Endothelial cell of umbilical vein (primary cell): ENCODE data around the gene RNASEH2C. TPM values are rescaled to one million over a fixed set of nuclear protein-coding genes. Genes with fewer than 3 reads are reported as not detected.

ENCODE experiments used
- BruUV-seq: library from RNA; stranded (reverse); fragments of 400-500 nt; replicated peaks from 2 replicates; lab custom pipeline; 2021; lab: Mats Ljungman, UMichigan
- CTCF ChIA-PET: fragments of 300-600, 350-600 bp; sonication (Branson Sonifier 250); formaldehyde crosslinking; loops from one replicate; lab custom pipeline; 2021; ENCODE audit warnings: antibody characterized with exemption, inconsistent platforms; lab: Charles Lee
- POLR2A ChIA-PET: fragments of 300-600, 350-600 bp; sonication (Branson Sonifier 250); formaldehyde crosslinking; loops from one replicate; lab custom pipeline; 2021; ENCODE audit warnings: antibody characterized with exemption, inconsistent platforms; lab: Charles Lee
- DNase-seq: peaks from one replicate; pipeline ENCODE4 v3.0.0-alpha.2; 2011; ENCODE audit warnings: low read depth, low spot score
- FAIRE-seq: peaks from 2 replicates; lab custom pipeline; 2011; peaks lifted over from hg19 to GRCh38; lab: Jason Lieb, UNC
- H2AFZ ChIP-seq: 2 replicates; pipeline ENCODE4 v1.6.0; 2012; ENCODE audit warnings: low read depth, low read length, control low read depth, inconsistent platforms
- H3K27ac ChIP-seq: 2 replicates; pipeline ENCODE4 v1.5.1; 2011; ENCODE audit warnings: low read depth, mild to moderate bottlenecking, control low read depth, low read length, moderate library complexity; ENCODE audit not compliant: insufficient read depth
- H3K27me3 ChIP-seq, 2 experiments: 2 replicates each; pipeline versions ENCODE4 v1.6.0 to v1.6.1; 2011; ENCODE audit warnings: low read length in 2 of 2, mixed read lengths in 1 of 2; ENCODE audit not compliant: control insufficient read depth in 2 of 2, insufficient read depth in 2 of 2
- H3K36me3 ChIP-seq, 2 experiments: 2 replicates in 1 of 2; 3 replicates in 1 of 2; pipeline ENCODE4 v1.5.1; 2011; ENCODE audit warnings: low read length in 2 of 2, mild to moderate bottlenecking in 1 of 2, moderate library complexity in 1 of 2; ENCODE audit not compliant: control insufficient read depth in 2 of 2, insufficient read depth in 2 of 2; ENCODE audit errors: extremely low read depth in 1 of 2
- H3K4me1 ChIP-seq: 3 replicates; pipeline ENCODE4 v1.5.1; 2011; ENCODE audit warnings: mild to moderate bottlenecking, low read length; ENCODE audit not compliant: control insufficient read depth, insufficient read depth; ENCODE audit errors: extremely low read depth
- H3K4me2 ChIP-seq: 2 replicates; pipeline ENCODE4 v1.6.1; 2011; ENCODE audit warnings: low read length, control low read depth, mixed read lengths; ENCODE audit not compliant: insufficient read depth
- H3K4me3 ChIP-seq, 3 experiments: fragments of 200-600 bp in 1 of 3; sonication (generic), shearing (Covaris generic) in 1 of 3; replicated peaks in 1 of 3; 2 replicates each; pipeline ENCODE4 v1.5.1; 2011 to 2016; ENCODE audit warnings: control low read depth in 3 of 3, low read length in 3 of 3, mild to moderate bottlenecking in 2 of 3, inconsistent platforms in 1 of 3, low read depth in 1 of 3, moderate library complexity in 1 of 3; ENCODE audit not compliant: insufficient read depth in 1 of 3
- H3K79me2 ChIP-seq: 2 replicates; pipeline ENCODE4 v1.6.0; 2012; ENCODE audit warnings: low read length, inconsistent platforms; ENCODE audit not compliant: control insufficient read depth, insufficient read depth
- H3K9ac ChIP-seq: replicated peaks from 2 replicates; pipeline ENCODE3; 2011; ENCODE audit warnings: low read length, control low read depth; ENCODE audit not compliant: insufficient read depth; ENCODE audit errors: extremely low read depth
- H3K9me1 ChIP-seq: replicated peaks from 3 replicates; pipeline ENCODE4 v1.6.0; 2011; ENCODE audit warnings: mild to moderate bottlenecking, low read length; ENCODE audit not compliant: control insufficient read depth, insufficient read depth; ENCODE audit errors: extremely low read depth
- H3K9me3 ChIP-seq: replicated peaks from 2 replicates; pipeline ENCODE4 v1.5.1; 2012; ENCODE audit warnings: low read length, inconsistent platforms; ENCODE audit not compliant: control insufficient read depth, insufficient read depth
- H4K20me1 ChIP-seq: replicated peaks from 2 replicates; pipeline ENCODE3; 2011; ENCODE audit warnings: mild to moderate bottlenecking, low read length; ENCODE audit not compliant: control insufficient read depth, insufficient read depth; ENCODE audit errors: extremely low read depth
- EZH2 ChIP-seq: IDR thresholded peaks from 2 replicates; pipeline ENCODE4 v1.6.1; 2012; ENCODE audit warnings: borderline replicate concordance, low read depth, mild to moderate bottlenecking, moderate library complexity, low read length, inconsistent platforms; ENCODE audit not compliant: severe bottlenecking
- FOS ChIP-seq: IDR thresholded peaks from 2 replicates; pipeline ENCODE4 v1.6.1; 2011; ENCODE audit warnings: mild to moderate bottlenecking, low read length, moderate library complexity, borderline replicate concordance; ENCODE audit not compliant: insufficient read depth
- GATA2 ChIP-seq: IDR thresholded peaks from 2 replicates; pipeline ENCODE4 v1.7.0; 2011; ENCODE audit warnings: low read depth, mild to moderate bottlenecking, moderate library complexity, mixed read lengths, low read length; ENCODE audit not compliant: insufficient read length, insufficient read depth
- JUN ChIP-seq: IDR thresholded peaks from 2 replicates; pipeline ENCODE4 v1.6.1; 2011; ENCODE audit warnings: borderline replicate concordance, low read depth; ENCODE audit not compliant: insufficient read length, insufficient read depth
- MYC ChIP-seq: IDR thresholded peaks from one replicate; pipeline ENCODE4 v1.6.1; 2011; ENCODE audit warnings: mild to moderate bottlenecking, low read depth, low read length
- POLR2A ChIP-seq: IDR thresholded peaks from 2 replicates; pipeline ENCODE4 v1.6.1; 2012; ENCODE audit warnings: low read depth, mild to moderate bottlenecking, control low read depth, low read length
- dilution Hi-C: fragments of 300-500 bp; cut with MboI; formaldehyde crosslinking; loops from one replicate; pipeline ENCODE4 v1.15.0; 2019; ENCODE audit warnings: low sequenced_read_pairs; ENCODE audit not compliant: extremely low pct_ligation_motif_present
- intact Hi-C: fragments of 100-400 bp; cut with micrococcal nuclease; formaldehyde crosslinking; loops from one replicate; pipeline ENCODE4 v1.10.0; 2022
- polyA plus RNA-seq, 4 experiments: library from polyadenylated mRNA; depleted of rRNA in 3 of 4; stranded (reverse) in 3 of 4; unstranded in 1 of 4; fragments of >200 nt; gene quantifications; 2 replicates each; pipeline versions ENCODE4 v1.2.1 to v1.2.3, GENCODE V29; 2011 to 2012; ENCODE audit warnings: missing spikeins in 1 of 4
- total RNA-seq: library from RNA; stranded (reverse); gene quantifications from 2 replicates; pipeline ENCODE4 v1.2.3, GENCODE V29; 2021
- TF ChIP-seq, protein P1 (sequence below): IDR thresholded peaks from 2 replicates; pipeline ENCODE4 v1.6.1; 2011; ENCODE audit not compliant: insufficient read depth, insufficient read length

The RNASEH2C gene
- total and polyA plus RNA-seq, 2 donors (not counting 3 experiments of a cell fraction or from before 2014, with no cell fraction given), result 62.0 to 110 TPM

- no TSS peak for BruUV-seq
- H2AFZ ChIP-seq, result no peak overlapping the region
- dilution Hi-C loops, result no loop called here
- H3K27me3 ChIP-seq, result peaks cover 2 to 4% of the 10 kb centered on the region in 2 experiments
- H3K79me2 ChIP-seq, result no peaks in the 10 kb centered on the region
- no peaks in the 10 kb centered on the region for H4K20me1 ChIP-seq
- H3K4me2 ChIP-seq, result no peak overlapping the region
- H3K9me1 ChIP-seq, result no peaks in the 10 kb centered on the region
- no peak for TF ChIP-seq GATA2
- TF ChIP-seq MYC, result no peak
- no peak overlapping the region for H3K9ac ChIP-seq
- H3K4me1 ChIP-seq, result no peaks in the 10 kb centered on the region
- no peaks in the 10 kb centered on the region for H3K36me3 ChIP-seq
- H3K27ac ChIP-seq, result no peak overlapping the region
- POLR2A ChIA-PET, result no interaction called here
- H3K9me3 ChIP-seq, result no peaks in the 10 kb centered on the region
- DNase-seq (no peak), FAIRE-seq (no peak)
- CTCF ChIA-PET, result interaction anchor here (0.8 to 2.4 kb wide), 10 partner anchors 9 to 101 kb away, joined by 3 to 7 read pairs (median 4); partner anchors contain the start of gene KAT5
- intact Hi-C loops, result no loop called here
- H3K4me3 ChIP-seq, result no peak overlapping the region
Observed at GRCh38 chr11:65726660-65727059, 6.1 kb upstream of the RNASEH2C start.

DNA sequence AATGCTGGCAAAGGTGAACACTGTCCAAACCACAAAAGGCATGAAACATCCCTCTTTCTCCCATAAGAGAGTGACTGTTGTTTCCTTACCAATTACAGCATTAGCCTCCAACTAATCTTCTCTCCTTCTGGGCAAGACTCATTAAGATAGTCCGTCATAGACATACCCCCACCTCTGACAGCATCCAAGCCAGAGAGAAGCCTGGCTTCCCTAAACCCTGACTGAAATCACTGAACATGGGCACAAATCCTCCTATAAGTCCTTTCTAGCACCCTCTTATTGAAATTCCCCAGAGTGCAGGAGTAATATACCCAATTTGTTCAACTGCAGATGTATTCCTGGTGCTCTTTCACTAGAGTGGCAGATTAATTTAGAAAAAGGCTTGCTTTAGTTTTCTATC, 1.7 kb upstream of the RNASEH2C start:
- no peaks in the 10 kb centered on the region for H4K20me1 ChIP-seq
- ChIA-PET CTCF (interaction anchor here (1.1 kb wide), 1 partner anchor 47 kb away, joined by 6 read pairs; no protein-coding TSS in a partner anchor), POLR2A (no interaction called here)
- intact Hi-C loops (no loop called here), dilution Hi-C loops (no loop called here)
- DNase-seq (no peak), FAIRE-seq (no peak)
- no peak overlapping the region for H3K9ac ChIP-seq
- no peak overlapping the region for H3K27ac ChIP-seq
- no peak overlapping the region for H2AFZ ChIP-seq
- H3K9me3 ChIP-seq, result no peaks in the 10 kb centered on the region
- peaks cover 2 to 16% of the 10 kb centered on the region in 2 experiments for H3K36me3 ChIP-seq
- no peak overlapping the region for H3K4me2 ChIP-seq
- H3K27me3 ChIP-seq, result no peaks in the 10 kb centered on the region
- peaks cover 13% of the 10 kb centered on the region for H3K4me1 ChIP-seq
- TF ChIP-seq EZH2 (no peak), POLR2A (no peak), FOS (no peak), MYC (no peak), JUN (no peak)
- TF ChIP-seq, protein P1, sequence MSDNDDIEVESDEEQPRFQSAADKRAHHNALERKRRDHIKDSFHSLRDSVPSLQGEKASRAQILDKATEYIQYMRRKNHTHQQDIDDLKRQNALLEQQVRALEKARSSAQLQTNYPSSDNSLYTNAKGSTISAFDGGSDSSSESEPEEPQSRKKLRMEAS, result no peak
- no peak overlapping the region for H3K4me3 ChIP-seq
- peaks cover 22% of the 10 kb centered on the region for H3K79me2 ChIP-seq
- H3K9me1 ChIP-seq, result no peaks in the 10 kb centered on the region
- no TSS peak for BruUV-seq
